Measurements from ENCODE around the gene GPC5. TPM values are rescaled to one million over a fixed set of nuclear protein-coding genes. Genes with fewer than 3 reads are reported as not detected.

GPC5 gene
- total and polyA plus RNA-seq, 4 donors = 0.51 to 22.4 (median 2.0) TPM

GRCh38 chr13:92307752-92308151 is 909.3 kb downstream of the GPC5 start:
- Histone ChIP-seq H3K27me3 (ENCODE audit: control insufficient read depth in 4 of 4, insufficient read depth in 4 of 4, low read length in 3 of 4) (no peaks in the 10 kb centered on the region), H3K9ac (ENCODE audit: low read depth in 1 of 2, low read length in 2 of 2) (no peak overlapping the region), H3K4me3 (ENCODE audit: low read depth in 1 of 3, low read length in 3 of 3) (no peak overlapping the region), H3K27ac (ENCODE audit: low read depth in 1 of 2, low read length in 2 of 2) (no peak overlapping the region), H3K9me3 (ENCODE audit: control insufficient read depth in 4 of 4, low read length in 3 of 4) (no peaks in the 10 kb centered on the region), H3K36me3 (ENCODE audit: control insufficient read depth in 4 of 4, insufficient read depth in 3 of 4, low read depth in 1 of 4, low read length in 3 of 4) (no peaks in the 10 kb centered on the region), H3K4me1 (ENCODE audit: control insufficient read depth in 4 of 4, insufficient read depth in 4 of 4, low read length in 3 of 4) (no peaks in the 10 kb centered on the region)
- DNase-seq (ENCODE audit: low spot score) = no peak
- TF ChIP-seq, protein P1, sequence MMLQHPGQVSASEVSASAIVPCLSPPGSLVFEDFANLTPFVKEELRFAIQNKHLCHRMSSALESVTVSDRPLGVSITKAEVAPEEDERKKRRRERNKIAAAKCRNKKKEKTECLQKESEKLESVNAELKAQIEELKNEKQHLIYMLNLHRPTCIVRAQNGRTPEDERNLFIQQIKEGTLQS (IDR thresholded peaks at IDR 0.05) = no peak
- TF ChIP-seq RXRA (IDR thresholded peaks at IDR 0.05) (no peak), GABPA (IDR thresholded peaks at IDR 0.05 in 1 of 2, conservative IDR thresholded peaks at IDR 0.05 in 1 of 2) (no peak), JUND (IDR thresholded peaks at IDR 0.05) (no peak), SP1 (IDR thresholded peaks at IDR 0.05) (no peak), RAD21 (IDR thresholded peaks at IDR 0.05) (no peak)
- TF ChIP-seq, protein P2, sequence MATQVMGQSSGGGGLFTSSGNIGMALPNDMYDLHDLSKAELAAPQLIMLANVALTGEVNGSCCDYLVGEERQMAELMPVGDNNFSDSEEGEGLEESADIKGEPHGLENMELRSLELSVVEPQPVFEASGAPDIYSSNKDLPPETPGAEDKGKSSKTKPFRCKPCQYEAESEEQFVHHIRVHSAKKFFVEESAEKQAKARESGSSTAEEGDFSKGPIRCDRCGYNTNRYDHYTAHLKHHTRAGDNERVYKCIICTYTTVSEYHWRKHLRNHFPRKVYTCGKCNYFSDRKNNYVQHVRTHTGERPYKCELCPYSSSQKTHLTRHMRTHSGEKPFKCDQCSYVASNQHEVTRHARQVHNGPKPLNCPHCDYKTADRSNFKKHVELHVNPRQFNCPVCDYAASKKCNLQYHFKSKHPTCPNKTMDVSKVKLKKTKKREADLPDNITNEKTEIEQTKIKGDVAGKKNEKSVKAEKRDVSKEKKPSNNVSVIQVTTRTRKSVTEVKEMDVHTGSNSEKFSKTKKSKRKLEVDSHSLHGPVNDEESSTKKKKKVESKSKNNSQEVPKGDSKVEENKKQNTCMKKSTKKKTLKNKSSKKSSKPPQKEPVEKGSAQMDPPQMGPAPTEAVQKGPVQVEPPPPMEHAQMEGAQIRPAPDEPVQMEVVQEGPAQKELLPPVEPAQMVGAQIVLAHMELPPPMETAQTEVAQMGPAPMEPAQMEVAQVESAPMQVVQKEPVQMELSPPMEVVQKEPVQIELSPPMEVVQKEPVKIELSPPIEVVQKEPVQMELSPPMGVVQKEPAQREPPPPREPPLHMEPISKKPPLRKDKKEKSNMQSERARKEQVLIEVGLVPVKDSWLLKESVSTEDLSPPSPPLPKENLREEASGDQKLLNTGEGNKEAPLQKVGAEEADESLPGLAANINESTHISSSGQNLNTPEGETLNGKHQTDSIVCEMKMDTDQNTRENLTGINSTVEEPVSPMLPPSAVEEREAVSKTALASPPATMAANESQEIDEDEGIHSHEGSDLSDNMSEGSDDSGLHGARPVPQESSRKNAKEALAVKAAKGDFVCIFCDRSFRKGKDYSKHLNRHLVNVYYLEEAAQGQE (IDR thresholded peaks at IDR 0.05) = no peak
- 59% methylated on average over 2 of the region's 2 CpGs for WGBS

DNA sequence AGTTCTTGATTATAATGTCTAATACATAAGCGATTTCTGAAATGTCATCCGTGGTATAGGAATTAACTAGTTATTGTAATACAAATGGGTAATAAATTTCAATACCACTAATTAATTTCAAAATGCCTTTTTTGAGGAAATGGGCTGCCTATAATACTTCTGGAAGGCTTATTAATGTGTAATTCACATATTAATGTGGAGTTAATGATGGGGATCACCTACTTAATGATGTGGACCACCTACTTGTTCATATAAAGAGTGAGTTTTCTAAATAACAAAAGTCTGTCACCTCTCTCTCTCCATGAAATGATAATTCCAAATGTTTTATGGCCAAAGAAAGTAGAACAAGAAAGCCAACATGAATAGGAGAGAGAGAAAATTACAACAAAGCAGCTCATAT is 914.4 kb downstream of the GPC5 start:
- 94% methylated on average over 2 of the region's 2 CpGs for WGBS
- H3K4me3 ChIP-seq (ENCODE audit: low read depth in 1 of 3, low read length in 3 of 3) = no peak overlapping the region
- H3K27me3 ChIP-seq (ENCODE audit: control insufficient read depth in 4 of 4, insufficient read depth in 4 of 4, low read length in 3 of 4) = no peaks in the 10 kb centered on the region
- H3K27ac ChIP-seq (ENCODE audit: low read depth in 1 of 2, low read length in 2 of 2) = no peak overlapping the region
- H3K36me3 ChIP-seq (ENCODE audit: control insufficient read depth in 4 of 4, insufficient read depth in 3 of 4, low read depth in 1 of 4, low read length in 3 of 4) = no peaks in the 10 kb centered on the region
- no peaks in the 10 kb centered on the region for H3K9me3 ChIP-seq (ENCODE audit: control insufficient read depth in 4 of 4, low read length in 3 of 4)
- no peak for DNase-seq (ENCODE audit: low spot score)
- no peaks in the 10 kb centered on the region for H3K4me1 ChIP-seq (ENCODE audit: control insufficient read depth in 4 of 4, insufficient read depth in 4 of 4, low read length in 3 of 4)
- TF ChIP-seq EGR1 (IDR thresholded peaks at IDR 0.05; ENCODE audit: low read depth in 2 of 2) = no peak
- TF ChIP-seq, protein P3, sequence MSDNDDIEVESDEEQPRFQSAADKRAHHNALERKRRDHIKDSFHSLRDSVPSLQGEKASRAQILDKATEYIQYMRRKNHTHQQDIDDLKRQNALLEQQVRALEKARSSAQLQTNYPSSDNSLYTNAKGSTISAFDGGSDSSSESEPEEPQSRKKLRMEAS (IDR thresholded peaks at IDR 0.05) = no peak
- TF ChIP-seq, protein P1 (IDR thresholded peaks at IDR 0.05) = no peak
- H3K9ac ChIP-seq (ENCODE audit: low read depth in 1 of 2, low read length in 2 of 2) = no peak overlapping the region

- Histone ChIP-seq H3K36me3 (ENCODE audit: control insufficient read depth in 4 of 4, insufficient read depth in 3 of 4, low read depth in 1 of 4, low read length in 3 of 4) (no peaks in the 10 kb centered on the region), H3K9me3 (ENCODE audit: control insufficient read depth in 4 of 4, low read length in 3 of 4) (no peaks in the 10 kb centered on the region), H3K27me3 (ENCODE audit: control insufficient read depth in 4 of 4, insufficient read depth in 4 of 4, low read length in 3 of 4) (no peaks in the 10 kb centered on the region), H3K9ac (ENCODE audit: low read depth in 1 of 2, low read length in 2 of 2) (no peak overlapping the region), H3K4me1 (ENCODE audit: control insufficient read depth in 4 of 4, insufficient read depth in 4 of 4, low read length in 3 of 4) (no peaks in the 10 kb centered on the region), H3K27ac (ENCODE audit: low read depth in 1 of 2, low read length in 2 of 2) (no peak overlapping the region), H3K4me3 (ENCODE audit: low read depth in 1 of 3, low read length in 3 of 3) (no peak overlapping the region)
- 75% methylated on average over 2 of the region's 2 CpGs for WGBS
- no peak for DNase-seq (ENCODE audit: low spot score)
- TF ChIP-seq HNF4G (IDR thresholded peaks at IDR 0.05) (no peak), ZBTB33 (IDR thresholded peaks at IDR 0.05) (no peak), SP1 (IDR thresholded peaks at IDR 0.05) (no peak), RAD21 (IDR thresholded peaks at IDR 0.05) (no peak), TAF1 (conservative IDR thresholded peaks at IDR 0.05) (no peak), JUND (IDR thresholded peaks at IDR 0.05) (no peak), RXRA (IDR thresholded peaks at IDR 0.05) (no peak), FOXA1 (IDR thresholded peaks at IDR 0.05) (no peak), GABPA (IDR thresholded peaks at IDR 0.05 in 1 of 2, conservative IDR thresholded peaks at IDR 0.05 in 1 of 2) (no peak)
- TF ChIP-seq, protein P1 (IDR thresholded peaks at IDR 0.05) = no peak
- TF ChIP-seq, protein P3 (IDR thresholded peaks at IDR 0.05) = no peak
- TF ChIP-seq, protein P2 (IDR thresholded peaks at IDR 0.05) = no peak
These were observed 915.0 kb downstream of the GPC5 start for GRCh38 chr13:92313382-92313781.
